ENCODE results near the gene MATR3. TPM values are rescaled to one million over a fixed set of nuclear protein-coding genes. Genes with fewer than 3 reads are reported as not detected.

MATR3 gene
- total and polyA plus RNA-seq, 2 of the 4 experiments (the other 2 are of a cell fraction) = 81.4 to 367 TPM

DNA sequence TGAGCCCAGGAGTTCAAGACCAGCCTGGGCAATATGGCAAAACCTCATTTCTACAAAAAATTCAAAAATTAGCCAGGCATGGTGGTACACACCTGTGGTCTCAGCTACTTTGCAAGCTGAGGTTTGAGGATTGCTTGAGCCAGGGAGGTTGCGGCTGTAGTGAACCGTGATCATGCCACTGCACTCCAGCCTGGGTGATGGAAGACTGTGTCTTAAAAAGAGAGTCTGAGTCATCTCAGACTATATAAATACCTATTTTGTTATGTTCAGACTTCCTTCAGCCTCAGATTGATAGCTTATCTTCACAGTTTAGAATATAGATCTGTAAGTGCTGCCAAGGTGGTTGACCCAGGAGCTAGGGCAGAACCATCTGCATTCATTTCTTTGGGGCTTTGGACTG lies 46.5 kb downstream of the MATR3 start:
- no peak overlapping the region for H2BK5ac ChIP-seq (ENCODE audit: low read depth, low read length, poor library complexity, severe bottlenecking)
- no peaks in the 10 kb centered on the region for H3K27me3 ChIP-seq (ENCODE audit: control insufficient read depth, insufficient read depth, low read length)
- no peak overlapping the region for H3K27ac ChIP-seq (ENCODE audit: insufficient read depth, low read length)
- intact Hi-C loops (cut with micrococcal nuclease) = no loop called here
- H3K9me3 ChIP-seq (ENCODE audit: control insufficient read depth, insufficient read depth, low read length) = no peaks in the 10 kb centered on the region
- peaks cover 3% of the 10 kb centered on the region for H3K4me1 ChIP-seq (ENCODE audit: control insufficient read depth, insufficient read depth, low read length)
- no peak overlapping the region for H3K56ac ChIP-seq (ENCODE audit: extremely low read depth, insufficient read depth, low read length)
- no peak overlapping the region for H2AK5ac ChIP-seq (ENCODE audit: low read depth, low read length)
- H2BK120ac ChIP-seq (ENCODE audit: low read depth, low read length) = no peak overlapping the region
- no peaks in the 10 kb centered on the region for H3K36me3 ChIP-seq (ENCODE audit: control insufficient read depth, insufficient read depth, low read length)
- peaks cover 39% of the 10 kb centered on the region for H4K20me1 ChIP-seq (ENCODE audit: insufficient read depth, low read length)
- no TSS peak for BruUV-seq (replicated peaks)
- DNase-seq (peak; percentile 46), ATAC-seq (ENCODE audit: low read depth) (no peak)
- H3K18ac ChIP-seq (ENCODE audit: low read depth, low read length) = no peak overlapping the region
- H4K91ac ChIP-seq (ENCODE audit: insufficient read depth, low read depth, low read length) = no peak overlapping the region
- dilution Hi-C loops (cut with HindIII; ENCODE audit: low sequenced_read_pairs, unreplicated experiment) = no loop called here
- H4K8ac ChIP-seq (ENCODE audit: low read depth in 2 of 2, low read length in 2 of 2) = no peak overlapping the region
- H2BK15ac ChIP-seq (ENCODE audit: low read depth, low read length) = no peak overlapping the region
- no peak overlapping the region for H3K4me3 ChIP-seq (ENCODE audit: insufficient read depth, low read depth, low read length)
- H2AFZ ChIP-seq (replicated peaks; ENCODE audit: low read length, poor library complexity) = no peak overlapping the region
- no peak overlapping the region for H3K4me2 ChIP-seq (ENCODE audit: low read depth, low read length)
- no peak overlapping the region for H3K4ac ChIP-seq (ENCODE audit: low read depth, low read length)
- H3K23ac ChIP-seq (ENCODE audit: low read depth, low read length) = no peak overlapping the region
- in situ Hi-C loops (cut with MboI; ENCODE audit: low sequenced_read_pairs) = no loop called here
- ChIA-PET CTCF (interaction anchor here (0.6 to 1.3 kb wide), 2 partner anchors 13 to 220 kb away, joined by 3 to 4 read pairs; no protein-coding TSS in a partner anchor), POLR2A (ENCODE audit: unreplicated experiment) (no interaction called here)
- peaks cover 8% of the 10 kb centered on the region for H3K9me1 ChIP-seq (ENCODE audit: insufficient read depth, low read length)
- no peak overlapping the region for H4K5ac ChIP-seq (ENCODE audit: low read depth, low read length)
- no peak overlapping the region for H2BK20ac ChIP-seq (ENCODE audit: low read depth, low read length)
- no peak overlapping the region for H3K9ac ChIP-seq (ENCODE audit: low read depth, low read length)
- peaks cover 0 to 39% of the 10 kb centered on the region in 2 experiments; a peak in 3 of 4 replicates for H3K79me1 ChIP-seq (ENCODE audit: low read depth in 1 of 2, low read length in 2 of 2)
- no peak overlapping the region for H2AK9ac ChIP-seq (replicated peaks; ENCODE audit: low read depth, low read length, poor library complexity)
- TF ChIP-seq, protein P1, sequence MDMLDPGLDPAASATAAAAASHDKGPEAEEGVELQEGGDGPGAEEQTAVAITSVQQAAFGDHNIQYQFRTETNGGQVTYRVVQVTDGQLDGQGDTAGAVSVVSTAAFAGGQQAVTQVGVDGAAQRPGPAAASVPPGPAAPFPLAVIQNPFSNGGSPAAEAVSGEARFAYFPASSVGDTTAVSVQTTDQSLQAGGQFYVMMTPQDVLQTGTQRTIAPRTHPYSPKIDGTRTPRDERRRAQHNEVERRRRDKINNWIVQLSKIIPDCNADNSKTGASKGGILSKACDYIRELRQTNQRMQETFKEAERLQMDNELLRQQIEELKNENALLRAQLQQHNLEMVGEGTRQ (IDR thresholded peaks at IDR 0.05; ENCODE audit: low read depth, low read length) = no peak
- no peak for TF ChIP-seq RFX5 (IDR thresholded peaks at IDR 0.05; ENCODE audit: low read depth, low read length)
- TF ChIP-seq FOS (IDR thresholded peaks at IDR 0.05; ENCODE audit: low read depth, low read length) = 0 out of 2 replicates have a peak, but pooled peaks have one; percentile 13
- no peak for TF ChIP-seq RCOR1 (IDR thresholded peaks at IDR 0.05; ENCODE audit: insufficient replicate concordance, low read length)
- no peak for TF ChIP-seq NFE2L2 (IDR thresholded peaks at IDR 0.05; ENCODE audit: low read depth, low read length)
- H3K14ac ChIP-seq (replicated peaks; ENCODE audit: low read depth, low read length) = no peak overlapping the region
- WGBS, 2 experiments (ENCODE audit: extremely low coverage in 2 of 2, insufficient read length in 1 of 2) = no CpG with 5 or more reads among the region's 2 CpGs

All from IMR-90 (cell line).